K562 (cell line): Measurements from ENCODE around the gene GPHA2. TPM values are rescaled to one million over a fixed set of nuclear protein-coding genes. Genes with fewer than 3 reads are reported as not detected.

Experiments
- BHLHE40 ChIP-seq: IDR thresholded peaks from 2 replicates; pipeline ENCODE4 v1.6.1; 2011; ENCODE audit warnings: low read length, improper control_type of control experiment
- CBX2 ChIP-seq: fragments of 200-600 bp; sonication (generic); IDR thresholded peaks from one replicate; pipeline ENCODE4 v1.6.1; 2012; ENCODE audit warnings: mild to moderate bottlenecking, low read length, inconsistent platforms; ENCODE audit not compliant: insufficient read depth, poor library complexity, severe bottlenecking
- CBX3 ChIP-seq, 2 experiments: IDR thresholded peaks; 1 replicate in 1 of 2; 2 replicates in 1 of 2; pipeline ENCODE4 v1.6.1; 2012; ENCODE audit warnings: inconsistent platforms in 2 of 2, low read length in 2 of 2, borderline replicate concordance in 1 of 2, control low read depth in 1 of 2
- CC2D1A ChIP-seq: fragments of 450-650 bp; IDR thresholded peaks from 2 replicates; pipeline ENCODE4 v1.6.1; 2017; ENCODE audit warnings: mild to moderate bottlenecking
- DEAF1 ChIP-seq: fragments of 450-650 bp; formaldehyde crosslinking; IDR thresholded peaks from 2 replicates; pipeline ENCODE4 v1.4.0; 2020; ENCODE audit warnings: mild to moderate bottlenecking, moderate library complexity
- ERF ChIP-seq: fragments of 450-650 bp; formaldehyde crosslinking; IDR thresholded peaks from 2 replicates; pipeline ENCODE4 v1.4.0; 2020; ENCODE audit warnings: mild to moderate bottlenecking, mixed read lengths
- HMG20B ChIP-seq: fragments of 250-450 bp; sonication (Bioruptor Pico); IDR thresholded peaks from 2 replicates; pipeline ENCODE4 v1.5.0; 2021; ENCODE audit warnings: mild to moderate bottlenecking
- HNRNPUL1 ChIP-seq: fragments of 200-400 bp; formaldehyde crosslinking; IDR thresholded peaks from 2 replicates; pipeline ENCODE4 v1.6.1; 2017; ENCODE audit warnings: low read length
- KHSRP ChIP-seq: fragments of 450-650 bp; IDR thresholded peaks from 2 replicates; pipeline ENCODE4 v1.6.1; 2017
- KLF1 ChIP-seq: fragments of 450-650 bp; IDR thresholded peaks from 2 replicates; pipeline ENCODE4 v1.6.1; 2016; ENCODE audit warnings: missing genetic modification characterization, missing compliant biosample characterization
- MAFK ChIP-seq: IDR thresholded peaks from 2 replicates; pipeline ENCODE4 v1.6.1; 2011; ENCODE audit warnings: low read length, improper control_type of control experiment
- MAZ ChIP-seq, 2 experiments: fragments of 450-650 bp in 1 of 2; sonication (generic) in 1 of 2; formaldehyde crosslinking; IDR thresholded peaks in 1 of 2; conservative IDR thresholded peaks in 1 of 2; 2 replicates each; pipeline versions ENCODE4 v1.4.0 to v1.5.0; 2020; ENCODE audit warnings: mild to moderate bottlenecking in 1 of 2, missing genetic modification reagents in 1 of 2
- MCM5 ChIP-seq: fragments of 450-650 bp; IDR thresholded peaks from 2 replicates; pipeline ENCODE4 v1.6.1; 2016; ENCODE audit warnings: low read depth
- NFRKB ChIP-seq: fragments of 450-650 bp; IDR thresholded peaks from 2 replicates; pipeline ENCODE4 v1.6.1; 2016; ENCODE audit warnings: low read depth
- NR3C1 ChIP-seq: sonication (generic); formaldehyde crosslinking; IDR thresholded peaks from 2 replicates; pipeline ENCODE4 v1.8.1; 2022; ENCODE audit warnings: missing genetic modification reagents
- PHTF2 ChIP-seq: fragments of 250-450 bp; sonication (Bioruptor Pico); IDR thresholded peaks from 2 replicates; pipeline ENCODE4 v1.5.0; 2021; ENCODE audit warnings: mild to moderate bottlenecking
- RAD51 ChIP-seq: fragments of 450-650 bp; IDR thresholded peaks from 2 replicates; pipeline ENCODE4 v1.7.1; 2016; ENCODE audit warnings: low read depth, mild to moderate bottlenecking, borderline replicate concordance
- SMAD3 ChIP-seq: fragments of 450-650 bp; formaldehyde crosslinking; conservative IDR thresholded peaks from 2 replicates; pipeline ENCODE4 v1.4.0; 2020; ENCODE audit warnings: mild to moderate bottlenecking
- TSC22D4 ChIP-seq: fragments of 450-650 bp; IDR thresholded peaks from 2 replicates; pipeline ENCODE4 v1.6.1; 2016; ENCODE audit warnings: missing genetic modification characterization, missing biosample characterization, control low read depth
- XRCC3 ChIP-seq: fragments of 450-650 bp; IDR thresholded peaks from 2 replicates; pipeline ENCODE4 v1.6.1; 2017; ENCODE audit warnings: mild to moderate bottlenecking, moderate library complexity
- ZBTB34 ChIP-seq: fragments of 250-450 bp; sonication (Bioruptor Pico); IDR thresholded peaks from 2 replicates; pipeline ENCODE4 v1.8.0; 2021; ENCODE audit warnings: mild to moderate bottlenecking, moderate library complexity
- ZBTB5 ChIP-seq: fragments of 450-650 bp; IDR thresholded peaks from 2 replicates; pipeline ENCODE4 v1.6.1; 2017; ENCODE audit warnings: antibody characterized with exemption
- ZKSCAN3 ChIP-seq: fragments of 250-450 bp; sonication (Bioruptor Pico); IDR thresholded peaks from 2 replicates; pipeline ENCODE4 v1.4.0; 2020
- ZNF197 ChIP-seq: fragments of 200-800 bp; sonication (Bioruptor generic); IDR thresholded peaks from 2 replicates; pipeline ENCODE4 v1.6.1; 2016; ENCODE audit warnings: low read depth, missing genetic modification characterization, missing compliant biosample characterization
- ZNF217 ChIP-seq: sonication (generic); formaldehyde crosslinking; IDR thresholded peaks from 2 replicates; pipeline ENCODE4 v1.8.0; 2022; ENCODE audit warnings: mild to moderate bottlenecking, missing genetic modification reagents
- ZNF347 ChIP-seq: fragments of 450-650 bp; formaldehyde crosslinking; IDR thresholded peaks from 2 replicates; pipeline ENCODE4 v1.4.0; 2020; ENCODE audit warnings: low read depth, mild to moderate bottlenecking, moderate library complexity
- ZNF766 ChIP-seq: fragments of 200-800 bp; sonication (Bioruptor generic); conservative IDR thresholded peaks from 2 replicates; pipeline ENCODE4 v1.6.1; 2016; ENCODE audit warnings: missing genetic modification characterization, missing compliant biosample characterization
- polyA plus RNA-seq, 8 experiments: library from polyadenylated mRNA; depleted of rRNA in 4 of 8; stranded (reverse) in 5 of 8; unstranded in 3 of 8; fragments of >200 nt; fragmentation: Nextera tagmentation in 2 of 8; fragmentation: Illumina TruSeq in 1 of 8; extraction: Ambion mirVana in 2 of 8; extraction: Trizol in 1 of 8; gene quantifications; 2 replicates each; pipeline versions ENCODE4 v1.2.1 to v1.2.3, GENCODE V29; 2011 to 2014; ENCODE audit warnings: inconsistent platforms in 1 of 8, missing spikeins in 1 of 8
- total RNA-seq, 7 experiments: library from RNA; depleted of rRNA in 6 of 7; stranded (reverse); fragments of >200 nt in 6 of 7; fragmentation: Illumina TruSeq in 2 of 7; extraction: Trizol in 2 of 7; gene quantifications; 2 replicates each; pipeline versions ENCODE4 v1.2.1 to v1.2.3, GENCODE V29; 2011 to 2021; ENCODE audit warnings: low replicate concordance in 1 of 7

GPHA2 gene
- total and polyA plus RNA-seq, 9 of the 15 experiments (the other 6 are each of a cell fraction or from before 2014, with no cell fraction given), result 0.17 to 0.22 TPM; not detected in 7

GRCh38 chr11:64916040-64916774 lies 19.5 kb downstream of the GPHA2 start (continued):
- TF ChIP-seq ZBTB5 (0 out of 2 replicates have a peak, but pooled peaks have one; percentile 47), PHTF2 (CRISPR knock-in tag) (no peak), MAFK (no peak), MAZ (CRISPR knock-in tag; conservative IDR thresholded peaks at IDR 0.05 in 1 of 2, IDR thresholded peaks at IDR 0.05 in 1 of 2) (peak in 1 of 2 experiments; percentile 70; a peak in 2 of 4 replicates), CBX3 (IDR thresholded peaks at IDR 0.05; ENCODE audit: borderline replicate concordance in 1 of 2, low read length in 2 of 2) (no peak; a peak in 1 of 3 replicates), ZNF217 (CRISPR knock-in tag) (no peak), DEAF1 (CRISPR knock-in tag) (no peak), SMAD3 (CRISPR knock-in tag) (no peak), HNRNPUL1 (no peak), ZBTB34 (CRISPR knock-in tag) (no peak), NR3C1 (CRISPR knock-in tag) (no peak), NFRKB (no peak), XRCC3 (no peak), CC2D1A (0 out of 2 replicates have a peak, but pooled peaks have one; percentile 36), ZNF197 (CRISPR knock-in tag) (no peak), ERF (CRISPR knock-in tag) (no peak), ZKSCAN3 (no peak), CBX2 (no peak), KLF1 (tag) (no peak), KHSRP (no peak), MCM5 (no peak), TSC22D4 (tag) (no peak), RAD51 (no peak), HMG20B (CRISPR knock-in tag) (no peak), ZNF766 (CRISPR knock-in tag) (no peak), BHLHE40 (0 out of 2 replicates have a peak, but pooled peaks have one; percentile 32), ZNF347 (CRISPR knock-in tag) (no peak)
